Measurements from ENCODE around the gene AKT3.

DNA sequence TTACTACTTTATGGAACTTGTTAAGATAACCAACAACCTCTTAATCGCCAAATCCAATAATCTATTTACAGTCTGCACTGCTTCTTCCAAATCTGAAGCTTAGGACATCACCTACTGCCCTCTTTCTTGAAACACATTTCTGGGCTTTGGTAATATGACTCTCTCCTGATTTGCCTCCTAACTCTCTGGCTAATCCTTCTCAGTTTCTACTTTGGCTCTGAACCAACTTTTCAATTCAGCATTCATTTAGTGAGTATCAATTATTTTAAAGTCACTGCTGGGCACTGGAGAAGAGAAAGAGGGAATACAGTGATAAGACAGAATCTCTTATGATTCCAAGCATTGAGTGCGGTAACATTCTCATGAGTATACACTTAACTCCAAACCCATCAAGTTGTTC, 275.0 kb downstream of the AKT3 start:
- TF ChIP-seq POLR2A (IDR thresholded peaks at IDR 0.05) (no peak), POLR2AphosphoS5 (IDR thresholded peaks at IDR 0.05) (no peak)
- TF ChIP-seq, protein P1, sequence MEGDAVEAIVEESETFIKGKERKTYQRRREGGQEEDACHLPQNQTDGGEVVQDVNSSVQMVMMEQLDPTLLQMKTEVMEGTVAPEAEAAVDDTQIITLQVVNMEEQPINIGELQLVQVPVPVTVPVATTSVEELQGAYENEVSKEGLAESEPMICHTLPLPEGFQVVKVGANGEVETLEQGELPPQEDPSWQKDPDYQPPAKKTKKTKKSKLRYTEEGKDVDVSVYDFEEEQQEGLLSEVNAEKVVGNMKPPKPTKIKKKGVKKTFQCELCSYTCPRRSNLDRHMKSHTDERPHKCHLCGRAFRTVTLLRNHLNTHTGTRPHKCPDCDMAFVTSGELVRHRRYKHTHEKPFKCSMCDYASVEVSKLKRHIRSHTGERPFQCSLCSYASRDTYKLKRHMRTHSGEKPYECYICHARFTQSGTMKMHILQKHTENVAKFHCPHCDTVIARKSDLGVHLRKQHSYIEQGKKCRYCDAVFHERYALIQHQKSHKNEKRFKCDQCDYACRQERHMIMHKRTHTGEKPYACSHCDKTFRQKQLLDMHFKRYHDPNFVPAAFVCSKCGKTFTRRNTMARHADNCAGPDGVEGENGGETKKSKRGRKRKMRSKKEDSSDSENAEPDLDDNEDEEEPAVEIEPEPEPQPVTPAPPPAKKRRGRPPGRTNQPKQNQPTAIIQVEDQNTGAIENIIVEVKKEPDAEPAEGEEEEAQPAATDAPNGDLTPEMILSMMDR (IDR thresholded peaks at IDR 0.05) = no peak

All from suprapubic skin (tissue), 4 donors.